Fibroblast of skin of left quadriceps (primary cell): Measurements from ENCODE around the gene BSN.
A peak's percentile ranks its signal among the peaks of the same experiment; 100 is the strongest.
"Not testable (repeated sequence)": the region's sequence is repeated elsewhere in the genome, so short reads cannot be mapped to it uniquely, and the experiment has no call there.

ENCODE experiments used
- DNase-seq, 2 experiments: peaks; one replicate each; pipeline ENCODE4 v3.0.0-alpha.2; 2013; ENCODE audit warnings: low read depth in 2 of 2

The BSN gene

GRCh38 chr3:49534581-49535441, 19.5 kb upstream of the BSN start:
- no peak for DNase-seq

GRCh38 chr3:49535971-49536874, 18.1 kb upstream of the BSN start:
- no peak for DNase-seq

GRCh38 chr3:49536875-49537533, 17.3 kb upstream of the BSN start:
- no peak for DNase-seq

- peak; percentile 80 for DNase-seq
Measured at GRCh38 chr3:49539659-49540560, 14.4 kb upstream of the BSN start.

GRCh38 chr3:49552087-49552486, 2.2 kb upstream of the BSN start:
- no peak for DNase-seq

DNA sequence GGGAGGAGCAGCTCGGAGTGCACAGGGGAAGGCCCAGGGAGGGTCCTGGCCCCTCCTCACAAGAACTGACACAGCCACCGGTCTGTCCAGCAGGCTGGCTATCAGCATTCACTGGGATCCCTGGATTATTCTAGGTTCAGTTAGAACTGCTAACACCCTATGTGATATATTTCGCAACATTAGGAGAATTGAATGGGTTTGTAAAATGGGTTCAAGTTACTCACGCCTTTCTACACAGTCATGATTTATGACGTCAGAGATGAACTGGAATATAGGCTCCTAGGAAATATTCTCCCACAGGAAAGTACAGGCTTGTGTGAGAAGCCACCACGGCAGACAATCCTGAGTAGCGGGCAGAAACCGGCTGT, 969 bp upstream of the BSN start:
- peak; percentile 15 to 20 for DNase-seq

DNA sequence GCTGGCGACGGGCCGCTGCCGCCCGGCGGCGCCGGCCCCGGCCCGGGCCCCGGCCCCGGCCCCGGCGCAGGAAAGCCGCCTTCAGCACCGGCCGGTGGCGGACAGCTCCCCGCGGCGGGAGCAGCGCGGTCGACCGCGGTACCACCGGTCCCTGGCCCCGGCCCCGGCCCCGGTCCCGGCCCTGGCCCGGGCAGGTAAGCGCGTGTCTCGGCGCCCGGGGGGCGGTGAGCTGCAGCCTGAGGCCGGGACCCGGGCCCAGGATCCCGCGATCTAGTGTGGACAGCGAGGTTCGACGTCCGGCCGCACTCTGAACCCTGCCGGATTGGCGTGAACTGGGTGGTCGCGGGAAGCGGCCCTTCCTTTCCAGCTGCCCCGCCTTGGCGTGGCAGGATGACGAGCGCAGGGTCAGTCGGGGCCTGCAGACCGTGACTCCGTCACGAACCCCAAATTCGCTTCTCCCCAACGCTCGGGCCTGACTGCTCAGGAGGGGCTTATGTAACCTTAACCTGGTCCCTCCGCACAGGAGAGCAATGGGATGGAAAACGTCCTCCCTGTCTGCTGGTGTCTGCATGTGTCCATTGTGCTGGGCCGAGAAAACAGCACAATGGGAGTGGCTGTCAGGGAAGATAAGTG, 472 bp downstream of the BSN start:
- peak in 1 of 2 experiments; percentile 7 for DNase-seq

- no peak for DNase-seq
Measured at GRCh38 chr3:49556500-49557275, 2.4 kb downstream of the BSN start.

DNA sequence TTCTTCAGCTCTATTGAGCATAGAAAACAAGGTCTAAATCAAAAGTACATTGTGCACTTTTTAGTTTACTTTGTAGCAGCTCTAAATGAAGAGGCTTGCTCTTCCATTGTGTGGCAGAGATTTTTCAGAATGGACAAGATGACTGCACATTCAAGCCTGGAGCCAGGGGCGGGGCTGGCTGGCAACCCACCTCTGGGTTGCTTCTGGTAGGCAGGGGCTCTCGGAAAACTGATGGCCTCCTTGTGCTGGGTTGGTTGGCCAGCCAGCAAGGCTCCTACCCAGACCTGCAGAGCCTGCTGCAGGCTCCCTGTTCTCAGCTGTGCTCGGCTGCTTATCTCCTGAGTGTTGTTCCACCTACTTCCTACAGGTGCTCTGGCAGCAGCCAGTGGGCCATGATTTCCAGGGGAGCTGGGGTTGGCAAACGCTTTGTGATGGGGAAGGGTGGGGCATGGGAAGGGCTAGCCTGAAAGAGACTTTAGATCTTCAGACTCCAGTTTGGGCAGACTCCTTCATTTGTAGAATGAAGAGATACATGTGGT, 8.8 kb downstream of the BSN start:
- no peak for DNase-seq

- DNase-seq, result no peak
Measured at GRCh38 chr3:49563766-49564165, 9.5 kb downstream of the BSN start.

DNA sequence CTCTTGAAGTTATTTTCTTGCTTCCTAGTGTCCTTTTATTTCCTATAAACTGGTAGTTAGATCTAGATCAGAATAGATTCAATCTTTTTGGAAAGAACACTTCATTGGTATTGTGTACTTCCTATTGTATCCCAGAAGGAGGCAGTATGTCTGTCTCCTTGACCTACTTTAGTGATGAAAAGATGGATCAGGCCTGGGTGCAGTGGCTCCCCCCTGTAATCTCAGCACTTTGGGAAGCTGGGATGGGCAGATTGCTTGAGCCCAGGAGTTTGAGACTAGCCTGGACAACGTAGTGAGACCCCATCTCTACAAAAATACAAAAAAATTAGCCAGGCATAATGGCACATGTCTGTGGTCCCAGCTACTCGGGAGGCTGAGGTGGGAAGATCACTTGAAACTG, 12.0 kb downstream of the BSN start:
- no peak for DNase-seq

- no peak for DNase-seq
Measured at GRCh38 chr3:49567406-49567805, 13.1 kb downstream of the BSN start.

GRCh38 chr3:49568965-49569364, 14.7 kb downstream of the BSN start:
- no peak for DNase-seq

GRCh38 chr3:49570028-49570654, 15.9 kb downstream of the BSN start:
- no peak for DNase-seq

GRCh38 chr3:49582177-49582576, 27.9 kb downstream of the BSN start:
- DNase-seq, result no peak

GRCh38 chr3:49585261-49585755, 31.0 kb downstream of the BSN start:
- DNase-seq, result not testable (repeated sequence)

- DNase-seq, result no peak
Measured at GRCh38 chr3:49591615-49592014, 37.3 kb downstream of the BSN start.

- DNase-seq, result peak; percentile 16 to 25
Measured at GRCh38 chr3:49593041-49593440, 38.8 kb downstream of the BSN start.

DNA sequence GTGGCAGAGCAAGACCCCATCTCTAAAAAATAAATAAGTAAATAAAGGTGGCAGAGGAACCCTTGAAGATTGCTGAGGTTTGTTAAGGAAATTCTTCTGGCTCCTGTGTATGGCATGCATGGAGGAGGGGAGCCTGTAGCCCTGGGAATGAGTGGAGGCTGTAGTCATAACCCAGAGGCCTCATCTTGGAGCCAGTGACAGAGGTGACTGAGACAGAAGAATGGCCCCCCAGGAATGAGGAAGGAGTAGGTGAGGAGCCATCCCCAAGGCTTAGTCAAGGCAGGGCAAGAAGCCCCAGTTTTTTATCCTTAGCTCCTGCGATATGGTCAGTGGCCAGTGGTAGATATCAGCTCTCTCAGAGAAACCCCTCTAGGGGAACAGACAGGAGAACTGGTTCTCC, 46.5 kb downstream of the BSN start:
- DNase-seq, result no peak
